ENCODE results near the gene ARID5B.

DNA sequence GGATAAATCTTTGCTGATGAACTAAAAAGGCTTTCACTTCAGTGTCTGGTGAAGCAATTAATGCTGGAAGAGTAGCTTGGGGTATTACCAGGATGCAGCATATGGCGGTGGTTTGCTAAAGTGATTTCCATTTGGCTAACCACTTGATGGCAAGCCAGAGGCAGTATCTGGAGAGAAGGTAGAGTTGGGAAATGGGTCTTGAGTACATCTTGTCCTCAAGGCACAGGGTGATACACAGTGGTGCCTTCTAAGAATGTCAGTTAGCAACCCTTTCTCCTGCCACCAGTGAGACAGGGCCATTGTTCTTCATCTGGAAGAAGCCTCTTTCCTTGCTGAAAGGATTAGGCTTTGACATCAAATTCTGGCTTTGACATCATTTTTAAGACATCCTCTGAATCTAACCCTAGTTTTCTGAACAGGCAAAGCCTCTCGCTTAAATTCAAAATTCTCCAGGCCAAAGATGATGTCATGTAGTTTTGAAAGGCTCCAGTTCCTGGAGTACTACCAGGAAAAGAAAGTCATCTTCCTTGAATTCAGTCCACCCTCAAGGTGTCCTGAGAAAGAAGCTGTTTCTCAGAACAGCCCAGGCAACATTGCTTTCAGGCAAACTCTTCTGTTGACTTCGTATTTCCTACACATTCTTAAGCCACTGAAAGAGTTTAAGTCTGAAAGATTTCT lies 162.4 kb downstream of the ARID5B start:
- TF ChIP-seq YY1 (IDR thresholded peaks at IDR 0.05; ENCODE audit: insufficient read depth, insufficient read length) (no peak), ZNF274 (IDR thresholded peaks at IDR 0.05; ENCODE audit: low read depth, low read length) (no peak), SUZ12 (IDR thresholded peaks at IDR 0.05; ENCODE audit: extremely low read depth, insufficient read depth, insufficient read length) (no peak)

All from NT2/D1 (cell line).